ENCODE results near the gene UVRAG.
A peak's percentile ranks its signal among the peaks of the same experiment; 100 is the strongest.

UVRAG gene

DNA sequence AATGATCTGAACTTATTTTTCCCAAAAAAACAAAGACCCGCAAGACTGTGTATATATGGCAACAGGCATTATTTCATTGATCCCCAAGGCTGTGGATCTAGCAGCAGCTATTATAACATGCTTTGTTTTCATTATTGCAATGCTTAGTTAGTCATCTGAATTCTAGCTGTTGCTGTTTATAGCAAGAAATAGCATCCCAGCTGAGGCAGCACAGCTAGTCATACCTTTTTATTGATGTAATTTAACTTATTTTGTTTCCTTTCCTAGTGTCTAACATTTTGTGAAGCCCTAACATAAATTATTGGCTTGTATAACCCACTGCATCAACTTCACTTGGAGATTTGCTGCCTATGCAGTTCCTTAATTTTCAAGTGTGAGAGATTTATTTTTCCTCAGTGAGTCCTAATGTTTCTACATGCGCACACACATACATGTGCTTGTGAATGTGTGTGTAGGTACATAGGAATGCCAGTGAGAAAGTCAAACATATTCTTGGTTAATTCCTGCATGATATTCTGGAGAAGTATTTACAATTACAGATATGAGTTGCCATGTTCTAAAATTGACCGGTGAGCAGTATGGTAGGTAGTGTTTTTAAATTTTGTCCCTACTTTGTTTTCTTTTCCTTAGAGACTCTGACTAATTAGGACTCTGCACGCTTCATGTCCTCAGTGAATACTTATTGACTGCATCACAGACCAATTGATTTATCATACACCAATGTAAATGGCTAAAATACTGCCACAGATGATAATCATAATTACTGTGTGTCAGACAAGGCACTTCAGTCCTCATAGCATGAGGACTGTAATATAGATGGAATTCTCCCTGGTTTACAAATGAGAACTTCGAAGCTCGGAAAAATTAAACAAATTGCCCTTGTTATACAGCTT lies 272.0 kb downstream of the UVRAG start:
- TF ChIP-seq GATA1 (IDR thresholded peaks at IDR 0.05; ENCODE audit: low read depth, low read length) (no peak), POLR2A (IDR thresholded peaks at IDR 0.05; ENCODE audit: low read length) (no peak)

DNA sequence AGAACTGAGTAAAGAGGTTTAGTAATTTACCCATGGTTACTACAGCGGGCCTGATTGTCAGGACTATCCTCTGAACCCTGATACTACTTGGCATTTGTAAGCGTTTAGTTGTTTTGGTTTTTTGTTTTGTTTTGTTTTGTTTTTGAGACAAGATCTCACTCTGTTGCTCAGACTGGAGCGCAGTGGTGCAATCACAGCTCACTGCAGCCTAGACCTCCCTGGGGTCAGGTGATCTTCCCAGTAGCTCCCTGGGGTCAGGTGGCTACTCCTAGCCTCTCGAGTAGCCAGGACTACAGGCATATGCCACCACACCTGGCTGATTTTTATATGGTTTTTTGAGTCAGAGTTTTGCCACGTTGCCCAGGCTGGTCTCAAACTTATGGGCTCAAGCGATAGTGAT lies 272.7 kb downstream of the UVRAG start:
- no peak for TF ChIP-seq POLR2A (IDR thresholded peaks at IDR 0.05; ENCODE audit: low read length)
- TF ChIP-seq GATA1 (IDR thresholded peaks at IDR 0.05; ENCODE audit: low read depth, low read length): no peak
- DNase-seq: no peak

More for the DNA sequence above, 272.0 kb downstream of the UVRAG start:
- no peak for DNase-seq

DNA sequence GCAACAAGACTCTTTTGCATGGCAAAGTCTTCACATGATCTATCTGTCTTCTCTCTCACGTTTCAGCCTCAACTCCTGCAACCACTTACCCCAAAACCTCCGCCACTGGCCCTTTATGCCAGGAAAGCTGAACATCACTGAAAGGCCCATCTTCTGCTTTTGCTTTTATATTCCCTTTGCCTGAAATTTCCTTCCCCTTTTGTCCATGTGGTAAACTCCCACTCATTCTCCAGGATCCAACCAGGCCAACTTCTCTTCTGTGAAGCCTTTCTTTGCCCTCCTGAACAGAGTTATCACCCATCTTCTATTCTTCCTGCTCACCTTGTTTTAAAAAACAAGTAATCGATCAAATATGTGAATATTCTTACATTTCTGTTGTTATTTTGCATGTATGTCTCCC lies 273.5 kb downstream of the UVRAG start:
- no peak for DNase-seq
- TF ChIP-seq POLR2A (IDR thresholded peaks at IDR 0.05; ENCODE audit: low read length): no peak
- TF ChIP-seq GATA1 (IDR thresholded peaks at IDR 0.05; ENCODE audit: low read depth, low read length): no peak

DNA sequence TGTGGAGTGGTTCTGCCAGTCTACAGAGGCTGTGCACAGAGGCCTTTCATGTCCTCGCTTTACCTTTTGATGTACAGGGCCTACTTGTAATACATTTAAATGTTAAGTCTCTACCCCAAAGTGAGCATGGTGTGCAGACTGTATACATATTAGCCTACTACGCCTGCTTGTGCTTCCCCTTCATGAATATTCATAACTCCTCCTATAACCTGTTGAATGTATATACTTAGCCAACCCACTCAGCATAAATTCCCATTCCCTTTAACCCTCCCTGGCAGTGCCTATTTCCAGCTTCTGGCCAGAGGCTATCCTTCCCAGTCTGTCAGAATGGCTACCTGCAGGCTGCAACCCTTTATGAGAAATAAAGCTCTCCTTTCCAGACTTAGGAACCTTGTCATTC lies 275.2 kb downstream of the UVRAG start:
- no peak for DNase-seq
- TF ChIP-seq POLR2A (IDR thresholded peaks at IDR 0.05; ENCODE audit: low read length): no peak
- TF ChIP-seq GATA1 (IDR thresholded peaks at IDR 0.05; ENCODE audit: low read depth, low read length): no peak

DNA sequence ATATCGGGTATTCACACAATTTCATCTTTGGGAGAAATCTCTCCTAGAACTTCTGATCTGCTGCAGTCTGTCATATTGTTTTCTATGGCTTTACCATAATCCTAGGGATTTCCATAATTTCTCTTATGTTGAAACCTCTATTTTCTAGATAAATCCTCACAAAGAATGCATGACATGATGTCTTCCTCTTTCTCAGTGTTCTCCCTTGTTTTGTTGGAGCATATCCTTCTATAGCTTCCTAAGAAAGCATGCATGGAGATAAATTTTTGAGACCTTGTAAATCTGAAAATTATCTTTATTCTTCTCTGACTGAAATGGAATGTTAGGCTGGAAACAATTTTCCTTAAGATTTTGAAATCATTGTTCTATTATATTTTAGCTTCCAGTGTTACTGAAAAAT lies 275.8 kb downstream of the UVRAG start:
- TF ChIP-seq GATA1 (IDR thresholded peaks at IDR 0.05; ENCODE audit: low read depth, low read length) (no peak), POLR2A (IDR thresholded peaks at IDR 0.05; ENCODE audit: low read length) (no peak)
- DNase-seq: no peak

DNA sequence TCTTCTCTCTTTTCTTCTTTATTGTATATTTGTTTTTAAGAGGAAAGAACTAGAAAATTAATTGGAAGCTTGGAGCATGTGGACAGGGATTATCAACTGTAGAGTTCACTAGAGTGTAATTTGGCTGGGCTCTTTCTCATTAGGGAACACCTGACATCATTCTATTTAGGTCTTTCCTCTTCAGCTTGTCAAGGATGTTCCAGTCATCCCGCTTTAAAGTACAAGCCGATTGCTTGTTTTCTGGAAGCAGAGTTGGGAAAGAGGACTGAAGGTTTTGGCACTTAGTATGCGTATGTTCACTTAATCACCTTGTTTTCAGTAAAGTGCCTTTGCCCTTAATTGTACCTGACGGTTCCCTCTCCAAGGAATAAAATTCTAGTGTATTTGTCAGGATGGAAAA lies 279.7 kb downstream of the UVRAG start:
- no peak for DNase-seq
- TF ChIP-seq POLR2A (IDR thresholded peaks at IDR 0.05; ENCODE audit: low read length): no peak
- TF ChIP-seq GATA1 (IDR thresholded peaks at IDR 0.05; ENCODE audit: low read depth, low read length): no peak

DNA sequence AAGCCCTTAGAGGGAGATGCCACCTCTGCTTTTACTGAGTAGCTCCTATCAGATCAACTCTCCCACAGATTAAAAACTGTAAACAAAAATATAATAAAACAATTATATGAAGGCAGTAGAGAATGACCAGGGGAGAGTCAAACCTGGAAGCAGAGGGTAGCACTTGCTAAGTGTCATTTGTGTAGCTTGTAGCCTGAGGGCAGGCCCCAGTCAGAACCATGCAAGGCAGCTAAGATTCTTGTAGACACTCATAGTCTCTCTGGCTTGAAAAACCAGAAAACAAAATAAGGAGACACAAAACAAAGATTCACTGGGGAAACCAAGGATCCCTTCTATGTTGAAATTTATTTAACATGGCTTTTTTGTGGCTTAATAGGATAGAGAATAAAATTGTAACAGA lies 280.9 kb downstream of the UVRAG start:
- no peak for DNase-seq

DNA sequence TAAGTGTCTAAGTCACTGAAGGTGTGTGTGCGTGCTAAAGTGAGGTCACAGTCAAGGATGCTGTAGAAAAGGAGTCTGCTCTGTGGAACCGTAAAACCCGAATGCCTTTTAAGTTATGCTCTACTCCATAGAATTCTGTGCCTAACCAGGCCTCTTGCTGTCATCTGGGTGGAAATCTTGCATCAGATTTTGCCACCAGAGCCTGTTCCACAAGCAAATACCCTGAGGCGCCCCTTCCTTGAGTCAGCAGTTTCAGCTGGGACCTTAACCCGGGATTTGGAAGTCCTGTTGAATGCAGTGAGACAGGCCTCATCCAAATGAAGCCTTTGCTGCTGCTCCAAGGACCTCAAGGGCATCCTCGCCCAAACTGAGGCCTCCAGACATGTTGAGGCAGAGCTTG lies 281.5 kb downstream of the UVRAG start:
- DNase-seq: no peak
- TF ChIP-seq POLR2A (IDR thresholded peaks at IDR 0.05; ENCODE audit: low read length) (no peak), GATA1 (IDR thresholded peaks at IDR 0.05; ENCODE audit: low read depth, low read length) (no peak)

More for the DNA sequence above, 280.9 kb downstream of the UVRAG start:
- no peak for TF ChIP-seq POLR2A (IDR thresholded peaks at IDR 0.05; ENCODE audit: low read length)
- no peak for TF ChIP-seq GATA1 (IDR thresholded peaks at IDR 0.05; ENCODE audit: low read depth, low read length)

DNA sequence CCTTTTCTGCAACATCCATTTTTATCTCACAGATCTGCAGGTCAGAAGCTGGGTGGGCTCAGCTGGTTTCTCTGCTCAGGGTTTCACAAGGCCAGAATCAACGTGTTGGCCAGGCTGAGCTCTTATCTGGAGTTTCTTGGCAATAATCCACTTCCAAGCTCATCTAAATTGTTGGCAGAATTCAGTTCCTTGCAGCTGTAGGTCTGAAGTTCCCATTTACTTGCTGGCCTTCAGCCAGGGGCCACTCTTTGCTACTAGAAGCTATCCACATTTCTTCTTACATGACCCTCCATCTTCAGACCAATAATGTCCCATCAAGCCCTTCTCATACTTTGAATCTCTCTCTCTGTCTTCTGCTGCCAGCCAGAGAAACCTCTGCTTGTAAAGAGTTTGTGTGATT lies 287.8 kb downstream of the UVRAG start:
- TF ChIP-seq POLR2A (IDR thresholded peaks at IDR 0.05; ENCODE audit: low read length) (no peak), GATA1 (IDR thresholded peaks at IDR 0.05; ENCODE audit: low read depth, low read length) (no peak)
- DNase-seq: peak; percentile 51 to 59

DNA sequence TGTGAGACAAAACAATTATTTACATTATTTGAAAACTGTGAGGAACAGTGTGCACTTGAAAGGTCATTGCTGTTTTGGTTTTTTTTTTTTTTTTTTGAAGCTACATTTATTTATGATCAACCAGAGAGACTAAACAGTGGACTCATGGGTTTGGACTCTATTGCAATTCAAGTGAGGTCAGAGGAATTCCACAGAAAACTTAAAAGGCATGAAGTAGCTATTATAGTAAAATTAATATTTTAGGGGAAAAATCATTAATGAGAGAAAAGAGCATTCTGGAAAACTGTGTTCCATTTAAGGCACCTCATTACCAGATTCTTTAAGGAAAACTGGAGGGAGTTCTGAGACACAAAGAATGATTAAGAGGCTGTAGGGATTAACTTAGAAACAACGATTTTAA lies 288.4 kb downstream of the UVRAG start:
- TF ChIP-seq POLR2A (IDR thresholded peaks at IDR 0.05; ENCODE audit: low read length) (no peak), GATA1 (IDR thresholded peaks at IDR 0.05; ENCODE audit: low read depth, low read length) (no peak)
- no peak for DNase-seq

DNA sequence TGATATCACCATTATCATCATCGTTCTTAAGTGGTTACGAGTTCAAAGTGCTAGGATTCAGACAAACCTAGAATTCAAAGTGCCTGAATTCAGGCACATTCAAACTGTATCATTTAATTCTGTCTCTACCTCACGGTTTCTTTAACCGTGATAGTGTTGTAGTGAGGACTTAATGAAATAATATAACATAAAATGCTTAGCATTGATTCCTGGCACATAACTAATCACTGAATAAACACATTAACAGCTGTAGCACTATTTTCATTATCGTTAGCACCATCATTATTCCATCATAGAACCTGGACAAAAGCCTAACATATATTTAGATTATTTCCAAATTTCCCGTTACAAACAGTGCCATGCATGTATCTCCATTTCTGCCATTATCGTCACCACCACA lies 289.3 kb downstream of the UVRAG start:
- TF ChIP-seq GATA1 (IDR thresholded peaks at IDR 0.05; ENCODE audit: low read depth, low read length) (no peak), POLR2A (IDR thresholded peaks at IDR 0.05; ENCODE audit: low read length) (no peak)
- no peak for DNase-seq

DNA sequence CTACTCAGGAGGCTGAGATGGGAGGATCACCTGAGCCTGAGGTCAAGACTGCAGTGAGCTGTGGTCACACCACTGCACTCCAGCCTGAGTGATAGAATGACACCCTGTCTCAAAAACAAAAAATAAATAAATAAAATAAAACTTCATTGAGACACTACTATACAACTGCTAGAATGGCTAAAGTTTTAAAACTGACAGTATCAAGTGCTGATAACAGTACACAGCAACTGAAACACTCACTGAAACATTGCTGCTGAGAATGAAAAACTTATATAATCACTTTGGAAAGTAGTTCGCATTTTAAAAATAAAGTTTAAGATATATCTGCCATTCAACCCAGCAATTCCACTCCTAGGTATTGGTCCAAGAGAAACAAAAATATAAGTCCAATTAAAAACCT lies 290.6 kb downstream of the UVRAG start:
- no peak for DNase-seq
- TF ChIP-seq GATA1 (IDR thresholded peaks at IDR 0.05; ENCODE audit: low read depth, low read length): no peak
- no peak for TF ChIP-seq POLR2A (IDR thresholded peaks at IDR 0.05; ENCODE audit: low read length)

DNA sequence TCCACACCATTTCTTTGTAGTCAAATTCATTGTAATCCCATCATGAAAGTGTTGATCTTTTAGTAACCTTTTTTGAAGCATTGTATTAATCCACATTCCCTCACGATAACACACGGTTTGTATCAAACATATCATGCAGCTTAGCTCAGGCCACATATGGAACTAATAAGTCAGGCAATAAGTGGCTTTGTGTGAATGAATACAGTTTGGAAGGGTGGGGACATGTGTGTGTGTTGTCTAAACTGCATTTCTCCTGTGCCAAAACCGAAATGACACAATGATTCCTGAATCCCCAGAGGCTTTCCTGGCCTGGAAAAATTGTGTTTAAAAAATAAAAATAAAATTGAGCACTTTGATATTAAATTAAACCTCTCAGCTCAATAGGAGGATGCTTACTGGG lies 293.0 kb downstream of the UVRAG start:
- no peak for DNase-seq
- no peak for TF ChIP-seq GATA1 (IDR thresholded peaks at IDR 0.05; ENCODE audit: low read depth, low read length)

DNA sequence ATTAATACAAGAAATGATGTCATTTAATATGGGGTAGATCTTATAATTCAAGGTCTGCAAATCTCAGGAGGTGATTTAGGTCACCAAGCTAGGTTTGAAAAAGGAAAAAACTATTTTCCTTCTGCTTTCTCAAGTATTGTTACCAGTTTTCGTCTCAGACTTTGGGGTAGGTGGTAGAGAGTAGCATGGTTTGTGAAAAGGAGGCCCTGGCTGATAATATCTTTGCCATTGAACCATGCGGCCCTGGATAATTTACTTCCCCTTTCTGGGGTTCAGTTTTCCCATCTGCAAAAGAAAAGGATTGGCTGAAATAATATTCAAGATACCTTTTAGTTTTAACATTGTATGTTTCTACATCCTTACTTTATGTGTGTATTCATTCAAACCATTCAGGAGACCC lies 299.2 kb downstream of the UVRAG start:
- no peak for DNase-seq
- TF ChIP-seq POLR2A (IDR thresholded peaks at IDR 0.05; ENCODE audit: low read length) (no peak), GATA1 (IDR thresholded peaks at IDR 0.05; ENCODE audit: low read depth, low read length) (no peak)

DNA sequence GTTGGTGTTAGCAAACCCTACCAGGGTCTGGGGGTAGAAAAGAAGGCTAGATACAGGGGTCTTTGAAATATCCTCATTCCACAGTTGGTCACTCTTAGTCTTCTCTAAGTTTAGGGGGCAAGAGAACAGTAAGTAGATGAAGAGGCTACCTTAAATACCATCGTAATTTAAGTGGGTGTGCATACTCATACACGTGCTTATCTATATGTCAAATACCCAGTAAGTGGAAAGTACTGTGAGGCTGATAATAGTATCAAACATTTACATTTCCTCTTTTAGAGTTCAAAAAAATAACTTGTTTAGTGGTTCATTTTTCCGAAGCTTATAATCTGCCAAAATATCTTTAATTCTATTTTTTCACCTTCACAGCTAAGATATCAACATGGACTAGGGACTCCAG lies 300.5 kb downstream of the UVRAG start:
- DNase-seq: peak; percentile 30 to 46
- TF ChIP-seq POLR2A (IDR thresholded peaks at IDR 0.05; ENCODE audit: low read length) (no peak), GATA1 (IDR thresholded peaks at IDR 0.05; ENCODE audit: low read depth, low read length) (no peak)
